GM18867 (cell line): Measurements from ENCODE around the gene DPY19L2.
"Not testable (repeated sequence)": the region's sequence is repeated elsewhere in the genome, so short reads cannot be mapped to it uniquely, and the experiment has no call there.

ENCODE experiments used
- ATAC-seq: cut with Tn5 transposase; IDR thresholded peaks from one replicate; pipeline ENCODE4 v1.9.1; 2021; ENCODE audit warnings: mild to moderate bottlenecking, moderate library complexity; ENCODE audit not compliant: unreplicated experiment

DPY19L2 gene

GRCh38 chr12:63537838-63538237, 130.5 kb downstream of the DPY19L2 start:
- ATAC-seq = not testable (repeated sequence)

DNA sequence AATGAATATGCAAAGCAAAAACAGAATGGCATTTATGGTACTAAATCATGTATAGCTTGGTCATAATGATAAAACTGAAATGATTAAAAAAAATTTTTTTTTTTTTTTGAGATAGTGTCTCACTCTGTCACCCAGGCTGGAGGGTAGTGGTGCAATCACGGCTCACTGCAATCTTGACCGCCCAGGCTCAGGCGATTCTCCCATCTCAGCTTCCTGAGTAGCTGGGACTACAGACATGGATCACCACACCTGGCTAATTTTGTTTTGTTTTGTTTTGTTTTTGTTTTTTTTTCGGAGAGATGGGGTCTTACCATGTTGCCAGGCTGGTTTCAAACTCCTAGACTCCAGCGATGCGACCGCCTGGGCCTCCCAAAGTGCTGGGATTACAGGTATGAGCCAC, 138.7 kb downstream of the DPY19L2 start:
- ATAC-seq = not testable (repeated sequence)

GRCh38 chr12:63525831-63526230, 142.5 kb downstream of the DPY19L2 start:
- no peak for ATAC-seq

GRCh38 chr12:63521706-63522105, 146.6 kb downstream of the DPY19L2 start:
- ATAC-seq = no peak
